ENCODE results near the gene LILRB5. TPM values are rescaled to one million over a fixed set of nuclear protein-coding genes. Genes with fewer than 3 reads are reported as not detected.
"Not testable (repeated sequence)": the region's sequence is repeated elsewhere in the genome, so short reads cannot be mapped to it uniquely, and the experiment has no call there.

The LILRB5 gene
- total RNA-seq, 1 donor from 2014 or later, result not detected

DNA sequence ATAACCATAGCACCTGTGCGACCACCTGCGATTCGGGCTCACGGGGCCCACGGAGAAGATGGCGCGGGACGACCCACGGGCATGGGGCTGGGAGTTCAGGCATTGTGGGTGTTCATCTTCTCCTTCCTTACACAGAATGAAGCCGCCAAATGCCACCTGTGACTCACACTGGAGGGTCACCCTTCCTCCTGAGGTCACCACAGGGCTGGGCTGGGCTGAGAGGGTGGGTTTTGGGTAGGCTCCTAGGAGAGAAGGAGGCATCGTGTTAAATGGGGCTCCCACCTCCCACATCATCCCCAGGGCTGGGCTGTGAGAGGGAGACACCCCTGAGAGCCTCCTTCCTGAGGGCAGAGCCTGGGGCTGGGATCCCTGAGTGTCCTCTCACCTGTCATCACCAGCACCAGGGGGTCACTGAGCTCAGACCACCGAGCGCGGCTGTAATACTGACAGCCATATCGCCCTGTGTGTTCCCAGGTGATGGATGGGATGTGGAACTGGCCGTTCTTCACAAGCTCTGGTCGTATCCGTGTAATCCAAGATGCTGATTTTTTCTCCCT, 22.4 kb upstream of the LILRB5 start:
- Histone ChIP-seq H3K4me3 (no peak overlapping the region), H2AFZ (replicated peaks) (no peak overlapping the region), H3K4me2 (no peak overlapping the region), H3K27me3 (peaks cover 6% of the 10 kb centered on the region), H3K4me1 (no peaks in the 10 kb centered on the region), H3K79me2 (ENCODE audit: low read depth) (no peaks in the 10 kb centered on the region), H3K9ac (no peak overlapping the region), H3K9me3 (ENCODE audit: low read depth) (no peaks in the 10 kb centered on the region), H3F3A (ENCODE audit: low read depth) (no peaks in the 10 kb centered on the region), H3K27ac (no peak overlapping the region), H3K36me3 (no peaks in the 10 kb centered on the region), H4K20me1 (ENCODE audit: low read depth) (no peaks in the 10 kb centered on the region)
- H3K4me3 Mint-ChIP-seq, result no peak overlapping the region
- no peak overlapping the region for H3K27ac Mint-ChIP-seq
- DNase-seq (ENCODE audit: low spot score), result no peak
- H3K27me3 Mint-ChIP-seq (ENCODE audit: insufficient read depth, low read depth), result peaks cover 6% of the 10 kb centered on the region
- no peaks in the 10 kb centered on the region for H3K36me3 Mint-ChIP-seq
- H3K9me3 Mint-ChIP-seq, result no peaks in the 10 kb centered on the region
- H3K4me1 Mint-ChIP-seq, result no peaks in the 10 kb centered on the region
- TF ChIP-seq, protein P1, sequence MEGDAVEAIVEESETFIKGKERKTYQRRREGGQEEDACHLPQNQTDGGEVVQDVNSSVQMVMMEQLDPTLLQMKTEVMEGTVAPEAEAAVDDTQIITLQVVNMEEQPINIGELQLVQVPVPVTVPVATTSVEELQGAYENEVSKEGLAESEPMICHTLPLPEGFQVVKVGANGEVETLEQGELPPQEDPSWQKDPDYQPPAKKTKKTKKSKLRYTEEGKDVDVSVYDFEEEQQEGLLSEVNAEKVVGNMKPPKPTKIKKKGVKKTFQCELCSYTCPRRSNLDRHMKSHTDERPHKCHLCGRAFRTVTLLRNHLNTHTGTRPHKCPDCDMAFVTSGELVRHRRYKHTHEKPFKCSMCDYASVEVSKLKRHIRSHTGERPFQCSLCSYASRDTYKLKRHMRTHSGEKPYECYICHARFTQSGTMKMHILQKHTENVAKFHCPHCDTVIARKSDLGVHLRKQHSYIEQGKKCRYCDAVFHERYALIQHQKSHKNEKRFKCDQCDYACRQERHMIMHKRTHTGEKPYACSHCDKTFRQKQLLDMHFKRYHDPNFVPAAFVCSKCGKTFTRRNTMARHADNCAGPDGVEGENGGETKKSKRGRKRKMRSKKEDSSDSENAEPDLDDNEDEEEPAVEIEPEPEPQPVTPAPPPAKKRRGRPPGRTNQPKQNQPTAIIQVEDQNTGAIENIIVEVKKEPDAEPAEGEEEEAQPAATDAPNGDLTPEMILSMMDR (IDR thresholded peaks at IDR 0.05), result no peak
- TF ChIP-seq EZH2phosphoT487 (IDR thresholded peaks at IDR 0.05) (no peak), EZH2 (IDR thresholded peaks at IDR 0.05) (no peak)

DNA sequence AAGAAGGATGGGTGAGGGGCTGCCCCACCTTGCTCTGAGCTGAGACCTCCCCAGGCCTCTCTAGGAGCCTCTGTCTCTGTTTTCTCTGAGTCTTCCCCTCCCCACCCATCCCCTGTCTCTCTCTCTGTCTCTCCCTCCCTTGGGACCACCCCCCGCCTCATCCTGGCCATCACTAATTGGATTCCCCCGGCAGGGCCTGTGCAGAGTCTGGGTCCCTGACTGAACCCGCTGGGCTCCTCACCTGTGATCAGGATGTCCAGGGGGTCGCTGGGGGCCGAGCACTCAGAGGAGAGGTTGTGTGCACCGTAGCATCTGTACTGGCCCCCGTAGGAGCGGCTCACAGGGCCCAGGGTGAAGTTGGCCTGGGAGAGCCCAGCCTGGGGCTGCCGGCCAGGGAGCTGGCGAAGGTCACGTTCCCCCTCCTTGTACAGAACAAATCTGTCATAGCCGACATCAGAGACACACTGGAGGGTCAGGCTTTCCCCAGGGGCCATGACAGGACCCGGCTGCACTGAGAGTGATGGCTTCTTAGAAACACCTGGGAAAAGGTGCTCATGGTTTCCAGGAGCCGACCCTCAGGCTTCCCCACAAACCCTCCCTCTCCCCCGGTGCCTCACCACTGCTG, 21.6 kb upstream of the LILRB5 start:
- H3K4me2 ChIP-seq; H3K36me3 Mint-ChIP-seq; H3F3A ChIP-seq (ENCODE audit: low read depth); H3K27ac Mint-ChIP-seq; H3K36me3 ChIP-seq; H3K9me3 ChIP-seq (ENCODE audit: low read depth); H2AFZ ChIP-seq (replicated peaks); H3K9me3 Mint-ChIP-seq; H3K27me3 Mint-ChIP-seq (ENCODE audit: insufficient read depth, low read depth); H3K4me3 Mint-ChIP-seq; H3K4me1 Mint-ChIP-seq; H3K9ac ChIP-seq; DNase-seq (ENCODE audit: low spot score); H3K79me2 ChIP-seq (ENCODE audit: low read depth); H3K27me3 ChIP-seq; H3K4me1 ChIP-seq; H4K20me1 ChIP-seq (ENCODE audit: low read depth); H3K4me3 ChIP-seq; H3K27ac ChIP-seq: not testable (repeated sequence)

DNA sequence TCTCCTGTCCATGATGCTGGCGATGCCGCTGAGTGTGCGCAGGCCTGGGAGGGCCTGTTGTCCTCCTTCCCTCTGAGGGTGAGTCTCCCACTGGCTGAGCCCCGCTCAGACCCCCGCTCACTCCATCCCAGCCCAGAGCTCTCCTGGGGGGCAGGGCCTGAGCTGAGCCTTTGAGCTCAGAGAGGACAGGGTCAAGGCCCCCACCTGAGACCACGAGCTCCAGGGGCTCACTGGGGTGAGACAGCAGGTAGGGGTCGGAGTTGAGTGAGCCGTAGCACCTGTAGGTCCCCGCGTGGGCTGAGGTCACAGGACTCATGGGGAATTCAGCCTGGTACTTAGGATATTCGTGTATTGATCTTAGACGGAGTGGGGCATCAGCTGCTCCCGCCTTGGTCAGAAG, 21.0 kb upstream of the LILRB5 start:
- H3K4me1 ChIP-seq; H3F3A ChIP-seq (ENCODE audit: low read depth); H3K4me2 ChIP-seq; DNase-seq (ENCODE audit: low spot score); H3K27ac ChIP-seq; H3K9me3 ChIP-seq (ENCODE audit: low read depth); H3K4me3 Mint-ChIP-seq; H2AFZ ChIP-seq (replicated peaks); H3K4me1 Mint-ChIP-seq; H3K4me3 ChIP-seq; H3K27ac Mint-ChIP-seq; H3K36me3 Mint-ChIP-seq; H3K27me3 Mint-ChIP-seq (ENCODE audit: insufficient read depth, low read depth); H3K36me3 ChIP-seq; H4K20me1 ChIP-seq (ENCODE audit: low read depth); H3K9me3 Mint-ChIP-seq; H3K9ac ChIP-seq; H3K79me2 ChIP-seq (ENCODE audit: low read depth): not testable (repeated sequence)
- peaks cover 11% of the 10 kb centered on the region for H3K27me3 ChIP-seq

DNA sequence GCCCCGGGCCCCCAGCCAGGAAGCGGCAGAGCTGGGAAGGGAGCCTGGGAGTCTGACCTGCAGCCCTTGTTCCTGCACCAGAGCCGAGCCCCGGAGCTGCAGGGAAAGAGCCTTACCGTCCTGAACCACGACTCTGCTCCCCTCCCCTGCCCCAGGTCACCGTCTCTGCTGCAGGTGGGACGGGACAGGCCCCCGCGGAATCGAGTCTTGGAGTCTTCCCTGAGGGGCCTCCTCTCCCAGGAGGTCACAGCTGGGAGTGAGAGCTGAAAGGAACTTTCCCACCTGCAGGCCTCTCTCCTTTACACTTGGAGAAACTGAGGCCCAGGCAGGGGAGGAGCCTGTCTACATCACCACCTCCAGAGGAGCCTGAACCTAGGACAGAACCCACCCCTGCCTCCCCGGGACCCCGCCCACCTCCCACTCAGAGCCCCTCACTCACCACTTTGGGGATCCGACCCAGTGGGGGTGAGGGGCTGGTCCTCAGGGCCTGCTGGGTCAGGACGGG, 20.1 kb upstream of the LILRB5 start:
- H3K27me3 Mint-ChIP-seq (ENCODE audit: insufficient read depth, low read depth); H3K4me1 Mint-ChIP-seq; H3K9me3 Mint-ChIP-seq; H3K4me1 ChIP-seq; DNase-seq (ENCODE audit: low spot score); H3K9me3 ChIP-seq (ENCODE audit: low read depth); H3K4me3 ChIP-seq; H4K20me1 ChIP-seq (ENCODE audit: low read depth); H3F3A ChIP-seq (ENCODE audit: low read depth); H3K36me3 Mint-ChIP-seq; H3K4me3 Mint-ChIP-seq; H3K79me2 ChIP-seq (ENCODE audit: low read depth); H3K4me2 ChIP-seq; H3K27ac ChIP-seq; H3K27me3 ChIP-seq; H3K9ac ChIP-seq; H2AFZ ChIP-seq (replicated peaks); H3K36me3 ChIP-seq; H3K27ac Mint-ChIP-seq: not testable (repeated sequence)

DNA sequence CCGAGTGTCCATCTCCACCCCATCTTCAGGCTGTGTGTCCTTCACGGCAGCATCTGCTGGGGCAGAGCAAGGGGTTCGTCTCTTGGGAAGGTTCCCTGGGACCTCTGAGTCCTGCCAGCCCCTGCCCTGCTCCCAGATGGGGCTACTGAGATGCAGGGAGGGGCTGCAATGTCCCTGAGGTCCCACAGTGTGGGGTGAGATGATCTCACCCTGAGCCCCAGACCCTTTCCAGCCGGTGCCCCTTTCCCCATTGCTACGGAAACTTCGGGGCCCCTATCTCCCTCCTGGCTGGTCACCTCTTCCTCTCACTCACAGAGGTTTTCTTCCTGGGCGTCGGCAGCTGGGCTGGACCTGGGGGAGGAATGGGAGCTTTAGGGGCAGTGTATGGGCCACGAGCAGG, 18.9 kb upstream of the LILRB5 start:
- Histone ChIP-seq H3K36me3 (no peaks in the 10 kb centered on the region), H3K4me3 (no peak overlapping the region), H3K9me3 (ENCODE audit: low read depth) (no peaks in the 10 kb centered on the region), H3K27me3 (peaks cover 5% of the 10 kb centered on the region), H3K4me2 (no peak overlapping the region), H3K9ac (no peak overlapping the region), H3F3A (ENCODE audit: low read depth) (no peaks in the 10 kb centered on the region), H2AFZ (replicated peaks) (no peak overlapping the region), H3K4me1 (no peaks in the 10 kb centered on the region), H3K79me2 (ENCODE audit: low read depth) (no peaks in the 10 kb centered on the region), H4K20me1 (ENCODE audit: low read depth) (no peaks in the 10 kb centered on the region), H3K27ac (no peak overlapping the region)
- no peak for TF ChIP-seq EZH2phosphoT487 (IDR thresholded peaks at IDR 0.05)
- no peak for TF ChIP-seq EZH2 (IDR thresholded peaks at IDR 0.05)
- no peak for DNase-seq (ENCODE audit: low spot score)
- no peaks in the 10 kb centered on the region for H3K36me3 Mint-ChIP-seq
- no peaks in the 10 kb centered on the region for H3K4me1 Mint-ChIP-seq
- H3K4me3 Mint-ChIP-seq, result no peak overlapping the region
- H3K9me3 Mint-ChIP-seq, result no peaks in the 10 kb centered on the region
- H3K27me3 Mint-ChIP-seq (ENCODE audit: insufficient read depth, low read depth), result peaks cover 7% of the 10 kb centered on the region
- H3K27ac Mint-ChIP-seq, result no peak overlapping the region

DNA sequence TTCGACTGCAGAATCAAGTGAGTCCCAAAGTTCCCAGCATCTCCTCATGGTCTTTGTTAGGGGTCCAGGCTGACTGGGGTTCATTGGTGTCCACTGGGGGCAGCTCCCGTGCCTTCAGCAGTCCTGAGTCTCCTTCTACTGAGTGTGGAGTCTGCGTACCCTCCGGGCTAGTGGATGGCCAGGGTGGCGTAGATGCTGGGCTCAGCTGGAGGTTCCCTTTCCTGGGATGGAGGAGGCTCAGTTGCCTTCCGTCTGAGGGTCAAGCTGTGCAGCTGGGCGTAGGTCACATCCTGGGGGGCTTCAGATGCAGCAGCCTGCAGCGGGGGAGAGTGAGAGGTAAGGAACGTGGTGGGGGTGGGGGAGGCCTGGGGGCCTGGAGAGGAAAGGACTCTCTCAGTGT, 17.4 kb upstream of the LILRB5 start:
- H3K4me3 ChIP-seq; H3K36me3 Mint-ChIP-seq; H3K9me3 Mint-ChIP-seq; H4K20me1 ChIP-seq (ENCODE audit: low read depth); H3K27me3 Mint-ChIP-seq (ENCODE audit: insufficient read depth, low read depth); H2AFZ ChIP-seq (replicated peaks); H3K4me2 ChIP-seq; H3K9me3 ChIP-seq (ENCODE audit: low read depth); H3K27ac ChIP-seq; DNase-seq (ENCODE audit: low spot score); H3K4me3 Mint-ChIP-seq; H3K36me3 ChIP-seq; H3K4me1 Mint-ChIP-seq; H3F3A ChIP-seq (ENCODE audit: low read depth); H3K4me1 ChIP-seq; H3K27ac Mint-ChIP-seq; H3K79me2 ChIP-seq (ENCODE audit: low read depth); H3K9ac ChIP-seq: not testable (repeated sequence)
- peaks cover 17% of the 10 kb centered on the region for H3K27me3 ChIP-seq
